GM12878 (cell line): ENCODE data around the gene CCDC9. TPM values are rescaled to one million over a fixed set of nuclear protein-coding genes. Genes with fewer than 3 reads are reported as not detected.
"Not testable (repeated sequence)": the region's sequence is repeated elsewhere in the genome, so short reads cannot be mapped to it uniquely, and the experiment has no call there.

Source experiments
- ATAC-seq: fragments of 200-7000 bp; cut with Tn5 transposase; 3 replicates; pipeline ENCODE4 v1.9.1; 2020; ENCODE audit warnings: mild to moderate bottlenecking, moderate library complexity
- BruUV-seq: library from RNA; stranded (reverse); fragments of 400-500 nt; replicated peaks from 2 replicates; lab custom pipeline; 2021; lab: Mats Ljungman, UMichigan
- CTCF ChIA-PET: fragments of 300-600 bp; sonication (Branson Sonifier 250); formaldehyde crosslinking; extraction: SDS; loops from one replicate; lab custom pipeline; 2021; ENCODE audit warnings: inconsistent platforms; lab: Yijun Ruan, JAX
- POLR2A ChIA-PET: fragments of 350-600 bp; formaldehyde crosslinking; extraction: SDS; loops from one replicate; lab custom pipeline; 2021; ENCODE audit warnings: inconsistent platforms; lab: Charles Lee
- RAD21 ChIA-PET: fragments of 300-600 bp; sonication (Branson Sonifier 250); formaldehyde crosslinking; loops from one replicate; lab custom pipeline; 2023; ENCODE audit warnings: antibody characterized with exemption; ENCODE audit not compliant: unreplicated experiment; lab: Charles Lee
- SMC1A ChIA-PET: fragments of 300-600 bp; sonication (Branson Sonifier 250); formaldehyde crosslinking; loops from one replicate; lab custom pipeline; 2023; ENCODE audit not compliant: unreplicated experiment, uncharacterized antibody; lab: Charles Lee
- DNase-seq: peaks from one replicate; pipeline ENCODE4 v3.0.0-alpha.2; 2011; ENCODE audit warnings: low read depth, low spot score
- FAIRE-seq: peaks from 3 replicates; lab custom pipeline; 2011; peaks lifted over from hg19 to GRCh38; lab: Jason Lieb, UNC
- H2AFZ ChIP-seq: 2 replicates; pipeline ENCODE4 v1.6.0; 2011; ENCODE audit warnings: low read depth, low read length, control low read depth; ENCODE audit not compliant: control insufficient read depth
- H3K27ac ChIP-seq: 2 replicates; pipeline ENCODE4 v1.5.1; 2011; ENCODE audit warnings: control low read depth; ENCODE audit not compliant: control insufficient read depth, insufficient read depth
- H3K27me3 ChIP-seq, 2 experiments: replicated peaks in 1 of 2; 2 replicates each; pipeline versions ENCODE4 v1.6.0 to v1.6.1; 2011; ENCODE audit warnings: low read length in 1 of 2; ENCODE audit not compliant: control insufficient read depth in 2 of 2, insufficient read depth in 2 of 2
- H3K36me3 ChIP-seq, 2 experiments: 2 replicates each; pipeline ENCODE4 v1.5.1; 2011; ENCODE audit warnings: low read length in 1 of 2; ENCODE audit not compliant: control insufficient read depth in 2 of 2, insufficient read depth in 2 of 2
- H3K4me1 ChIP-seq: 2 replicates; pipeline ENCODE4 v1.6.1; 2011; ENCODE audit warnings: mild to moderate bottlenecking, low read length, moderate library complexity, mixed read lengths; ENCODE audit not compliant: control insufficient read depth, insufficient read depth
- H3K4me2 ChIP-seq: 2 replicates; pipeline ENCODE4 v1.6.0; 2011; ENCODE audit warnings: control low read depth; ENCODE audit not compliant: control insufficient read depth, insufficient read depth
- H3K4me3 ChIP-seq: fragments of 200-600 bp; sonication (generic); 2 replicates; pipeline ENCODE4 v1.5.1; 2016
- H3K79me2 ChIP-seq: 2 replicates; pipeline ENCODE4 v1.6.0; 2011; ENCODE audit warnings: low read length; ENCODE audit not compliant: control insufficient read depth, insufficient read depth
- H3K9ac ChIP-seq: 2 replicates; pipeline ENCODE4 v1.8.0; 2011; ENCODE audit warnings: low read length, control low read depth, mixed read lengths; ENCODE audit not compliant: control insufficient read depth, insufficient read depth
- H3K9me3 ChIP-seq: replicated peaks from 3 replicates; pipeline ENCODE4 v1.5.1; 2011; ENCODE audit warnings: mild to moderate bottlenecking, low read length; ENCODE audit not compliant: control insufficient read depth, insufficient read depth
- H4K20me1 ChIP-seq: 2 replicates; pipeline ENCODE4 v1.6.0; 2011; ENCODE audit not compliant: control insufficient read depth, insufficient read depth
- POLR2A ChIP-seq: IDR thresholded peaks from 2 replicates; pipeline ENCODE4 v1.6.1; 2011; ENCODE audit warnings: low read depth, mild to moderate bottlenecking, low read length
- SRF ChIP-seq, 2 experiments: IDR thresholded peaks; 2 replicates each; pipeline ENCODE4 v1.6.1; 2011; ENCODE audit warnings: low read depth in 2 of 2, low read length in 2 of 2, mild to moderate bottlenecking in 1 of 2, moderate library complexity in 1 of 2
- WGBS: methylation state at CpG from one replicate; pipeline ENCODE4 v1.1.6; 2016; ENCODE audit warnings: low lambda C conversion rate; ENCODE audit not compliant: insufficient replicate concordance, insufficient coverage; ENCODE audit errors: missing lambda C conversion rate; 5-methylcytosine and 5-hydroxymethylcytosine counted together
- in situ Hi-C: fragments of 300-500 bp; cut with MboI; formaldehyde crosslinking; loops from 9 replicates; pipeline ENCODE4 v1.14.3; 2018; ENCODE audit warnings: mixed read lengths
- intact Hi-C: fragments of 100-400 bp; cut with micrococcal nuclease; formaldehyde crosslinking; loops from one replicate; pipeline ENCODE4 v1.14.2; 2022; ENCODE audit not compliant: unreplicated experiment
- polyA plus RNA-seq, 11 experiments: library from polyadenylated mRNA; depleted of rRNA in 4 of 11; unstranded in 6 of 11; stranded (reverse) in 5 of 11; fragments of >200 nt; fragmentation: Nextera tagmentation in 4 of 11; fragmentation: Illumina TruSeq in 1 of 11; extraction: Ambion mirVana in 4 of 11; extraction: Trizol in 1 of 11; gene quantifications; 1 replicate in 1 of 11; 2 replicates in 10 of 11; pipeline versions ENCODE4 v1.2.1 to v1.2.3, GENCODE V29; 2011 to 2016; ENCODE audit warnings: inconsistent platforms in 2 of 11, missing spikeins in 2 of 11, low read depth in 1 of 11
- total RNA-seq, 4 experiments: library from RNA; depleted of rRNA in 3 of 4; stranded (reverse); fragments of >200 nt in 3 of 4; fragmentation: Illumina TruSeq in 1 of 4; extraction: Trizol in 1 of 4; gene quantifications; 2 replicates each; pipeline versions ENCODE4 v1.2.1 to v1.2.3, GENCODE V29; 2013 to 2021

CCDC9 gene
- total and polyA plus RNA-seq, 10 of the 15 experiments (the other 5 are each of a cell fraction or from before 2014, with no cell fraction given), result 0.18 to 17.5 (median 7.1) TPM; not detected in 1

DNA sequence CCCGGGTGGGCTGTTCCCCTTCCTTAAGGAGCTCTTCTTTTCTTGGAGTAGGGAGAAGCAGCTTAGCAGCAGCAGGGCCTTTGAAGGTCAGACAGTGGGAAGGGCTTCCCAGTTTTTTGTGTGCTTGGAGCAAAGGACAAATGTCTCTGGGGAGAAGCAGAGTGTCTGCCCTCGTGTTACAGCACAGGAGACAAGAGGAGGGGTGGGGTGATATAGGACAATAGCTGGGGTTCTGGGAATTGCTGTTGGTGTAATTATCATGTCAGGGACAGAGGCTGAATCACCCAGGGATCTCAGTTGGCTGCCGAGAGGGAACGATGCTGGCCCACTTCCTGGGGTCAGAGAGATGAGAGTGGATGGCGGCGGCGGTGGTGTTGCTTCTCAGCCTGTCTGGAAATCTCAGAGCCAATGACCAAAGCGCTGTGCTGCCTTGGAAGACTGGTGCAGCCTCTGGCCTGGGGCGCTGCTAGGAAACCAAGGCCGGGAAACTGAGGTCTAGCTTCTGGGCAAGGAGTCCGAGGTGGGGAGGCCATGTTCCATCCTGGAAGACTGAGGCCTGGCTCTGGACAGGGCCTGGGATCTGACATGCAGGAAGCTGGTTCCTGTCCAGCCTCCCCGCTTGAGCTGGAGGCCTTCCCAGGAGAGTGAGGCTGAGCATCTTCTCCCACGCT is 19.6 kb downstream of the CCDC9 start:
- Histone ChIP-seq H2AFZ (no peak overlapping the region), H3K4me1 (peaks cover 10% of the 10 kb centered on the region), H3K9me3 (no peaks in the 10 kb centered on the region), H4K20me1 (peaks cover 4% of the 10 kb centered on the region; the same call in 1 of the 2 replicates), H3K4me2 (peak overlapping the region; percentile 73), H3K79me2 (no peaks in the 10 kb centered on the region; the same call in 1 of the 2 replicates), H3K36me3 (peaks cover 0 to 1% of the 10 kb centered on the region in 2 experiments; a peak in 2 of 4 replicates), H3K4me3 (no peak overlapping the region), H3K27ac (no peak overlapping the region), H3K9ac (no peak overlapping the region), H3K27me3 (no peaks in the 10 kb centered on the region)
- CTCF ChIA-PET, result interaction anchor here (0.6 to 4.0 kb wide), 6 partner anchors 8 to 514 kb away, joined by 3 to 28 read pairs (median 4); partner anchors contain the start of genes DHX34 and KPTN
- SMC1A ChIA-PET, result interaction anchor here (0.7 to 2.8 kb wide), 6 partner anchors 9 to 153 kb away, joined by 3 to 9 read pairs (median 4); no protein-coding TSS in a partner anchor
- no peak for ATAC-seq
- WGBS, result 97% methylated on average over 13 of the region's 13 CpGs
- DNase-seq, result no peak
- intact Hi-C loops, result no loop called here
- BruUV-seq, result no TSS peak
- FAIRE-seq, result no peak
- in situ Hi-C loops, result no loop called here
- RAD21 ChIA-PET, result interaction anchor here (1.3 to 2.4 kb wide), 5 partner anchors 9 to 73 kb away, joined by 3 to 39 read pairs (median 9); partner anchors contain the start of genes CCDC9 and DHX34
- TF ChIP-seq SRF (IDR thresholded peaks at IDR 0.05; ENCODE audit: low read depth in 2 of 2, low read length in 2 of 2), result no peak
- 0 out of 2 replicates have a peak, but pooled peaks have one; percentile 28 for TF ChIP-seq POLR2A
- POLR2A ChIA-PET, result interaction anchor here (0.5 to 3.6 kb wide), 3 partner anchors 19 to 299 kb away, joined by 3 to 39 read pairs (median 4); partner anchors contain the start of gene CCDC9

GRCh38 chr19:47276513-47276912 is 20.2 kb downstream of the CCDC9 start:
- RAD21 ChIA-PET, result interaction anchor here (2.3 kb wide), 1 partner anchor 12 kb away, joined by 9 read pairs; no protein-coding TSS in a partner anchor
- H3K36me3 ChIP-seq, H3K9ac ChIP-seq, H4K20me1 ChIP-seq, DNase-seq, ATAC-seq, H3K4me2 ChIP-seq, H3K9me3 ChIP-seq, H2AFZ ChIP-seq, in situ Hi-C loops, H3K4me3 ChIP-seq, H3K79me2 ChIP-seq, intact Hi-C loops, H3K27ac ChIP-seq, H3K27me3 ChIP-seq, BruUV-seq, FAIRE-seq: not testable (repeated sequence)
- POLR2A ChIA-PET, result interaction anchor here (0.8 to 3.6 kb wide), 2 partner anchors 20 to 163 kb away, joined by 3 to 39 read pairs; partner anchors contain the start of genes CCDC9 and ZC3H4
- H3K4me1 ChIP-seq, result peaks cover 10% of the 10 kb centered on the region
- 100% methylated on average over 3 of the region's 3 CpGs for WGBS
- CTCF ChIA-PET, result interaction anchor here (0.6 to 4.0 kb wide), 5 partner anchors 8 to 514 kb away, joined by 3 to 28 read pairs (median 4); partner anchors contain the start of genes DHX34 and KPTN
- SMC1A ChIA-PET, result interaction anchor here (0.7 to 2.8 kb wide), 5 partner anchors 8 to 69 kb away, joined by 3 to 9 read pairs (median 4); no protein-coding TSS in a partner anchor
